Pancreas (tissue), 10 donors: ENCODE measurements around the gene PET100. TPM values are rescaled to one million over a fixed set of nuclear protein-coding genes. Genes with fewer than 3 reads are reported as not detected.

Experiments used
- ATAC-seq, 4 donors: fragments of 200-7000 bp; cut with Tn5 transposase; one replicate each; pipeline versions ENCODE4 v1.8.0 to v1.9.1; 2020; ENCODE audit warnings: mild to moderate bottlenecking in 4 of 4, moderate library complexity in 4 of 4
- DNase-seq, 6 donors: peaks; one replicate each; pipeline ENCODE4 v3.0.0-alpha.2; 2020
- FAIRE-seq: peaks from 2 replicates; lab custom pipeline; 2012; peaks lifted over from hg19 to GRCh38; lab: Jason Lieb, UNC
- H3K27ac ChIP-seq, 4 donors: fragments of 200-600 bp; sonication (generic); 1 replicate in 3 of 4; 2 replicates in 1 of 4; pipeline versions ENCODE4 v1.5.0 to v1.8.0; 2020
- H3K27me3 ChIP-seq, 4 donors: fragments of 200-600 bp; one replicate each; pipeline ENCODE4 v1.8.0; 2021
- H3K36me3 ChIP-seq, 3 donors: fragments of 200-600 bp; sonication (generic) in 1 of 3; one replicate each; pipeline versions ENCODE4 v1.5.0 to v1.8.0; 2020 to 2021
- H3K4me1 ChIP-seq, 3 donors: fragments of 200-600 bp; one replicate each; pipeline ENCODE4 v1.8.0; 2021
- H3K4me3 ChIP-seq, 4 donors: fragments of 200-600 bp; sonication (generic) in 2 of 4; one replicate each; pipeline versions ENCODE4 v1.5.0 to v1.8.0; 2020 to 2021
- H3K9me3 ChIP-seq, 4 donors: fragments of 200-600 bp; one replicate each; pipeline ENCODE4 v1.8.0; 2021
- CTCF ChIP-seq, 4 donors: fragments of 200-600 bp; sonication (generic) in 3 of 4; IDR thresholded peaks; one replicate each; pipeline versions ENCODE4 v1.5.0 to v1.8.0; 2021; ENCODE audit warnings: antibody characterized with exemption in 4 of 4
- WGBS, 2 donors: extraction: QIAGEN DNeasy Blood & Tissue Kit; methylation state at CpG; one replicate each; pipeline ENCODE4 v1.1.7; 2013; 5-methylcytosine and 5-hydroxymethylcytosine counted together
- intact Hi-C, 3 donors: fragments of 100-400 bp; cut with DNase I; formaldehyde crosslinking; loops; one replicate each; pipeline versions ENCODE4 v1.11.1 to v1.14.2; 2022
- polyA plus RNA-seq, 2 donors: library from polyadenylated mRNA; stranded (reverse); fragments of 200-250 nt; gene quantifications; one replicate each; pipeline ENCODE4 v1.2.3, GENCODE V29; 2013
- total RNA-seq, 6 donors: library from RNA; stranded (reverse); fragmentation: NEBNext Ultra II Directional in 4 of 6; extraction: Animal tissue kit (Norgen Biotek cat#: 25700) in 4 of 6; gene quantifications; one replicate each; pipeline versions ENCODE4 v1.2.1 to v1.2.4, GENCODE V29; 2021 to 2023
- donor health status: healthy with polysubstance abuse.
- donor health status: DM: no; HTN: no; CAD: no; lungs with moderate emphysema.
- donor health status: DM: no; HTN: no; CAD: no.
- donor health status: control.
- donor health status: control.
- donor health status: Bipolar disorder and iron deficiency.
- donor health status: DM: yes; HTN: yes; CAD: no.
- donor health status: DM: no; HTN: no; CAD: no.
- donor health status: DM: no; HTN: no; CAD: no.
- donor health status: DM: yes; HTN: yes; CAD: no.

The PET100 gene
- total and polyA plus RNA-seq, 8 donors: 31.6 to 95.6 (median 50.8) TPM

DNA sequence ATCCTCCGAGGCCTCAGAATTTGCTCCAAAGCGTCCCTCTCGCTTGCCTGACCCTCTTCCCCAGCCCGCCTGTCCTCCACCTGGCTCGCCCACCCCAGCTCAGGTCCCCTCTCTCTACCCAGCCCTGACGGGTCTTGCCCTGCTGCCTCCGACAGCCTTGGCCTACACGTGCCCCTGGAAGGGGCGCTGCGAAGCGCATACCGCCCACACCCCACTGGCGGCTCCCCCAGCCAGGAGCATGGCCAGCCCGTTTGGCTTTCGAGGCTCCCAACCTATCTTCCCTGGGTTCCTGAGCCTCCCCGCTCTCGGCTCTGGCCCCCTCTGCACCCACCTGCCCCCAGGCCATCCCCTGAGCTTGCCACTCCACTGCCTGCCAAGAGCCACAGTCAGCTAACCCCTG is 4.8 kb upstream of the PET100 start:
- intact Hi-C loops: no loop called here
- TF ChIP-seq CTCF (IDR thresholded peaks at IDR 0.05): no peak
- WGBS, 2 donors: 92 to 94% methylated on average over 17 of the region's 17 CpGs
- H3K4me3 ChIP-seq: no peak overlapping the region
- FAIRE-seq (no peak), ATAC-seq (no peak), DNase-seq (peak in 1 of 6 donors; percentile 70)
- H3K36me3 ChIP-seq: peaks cover 0 to 42% (median 24%) of the 10 kb centered on the region in 3 donors
- H3K27ac ChIP-seq: no peak overlapping the region
- H3K9me3 ChIP-seq: no peaks in the 10 kb centered on the region
- peaks cover 12 to 16% (median 14%) of the 10 kb centered on the region in 3 donors for H3K4me1 ChIP-seq
- H3K27me3 ChIP-seq: no peaks in the 10 kb centered on the region

DNA sequence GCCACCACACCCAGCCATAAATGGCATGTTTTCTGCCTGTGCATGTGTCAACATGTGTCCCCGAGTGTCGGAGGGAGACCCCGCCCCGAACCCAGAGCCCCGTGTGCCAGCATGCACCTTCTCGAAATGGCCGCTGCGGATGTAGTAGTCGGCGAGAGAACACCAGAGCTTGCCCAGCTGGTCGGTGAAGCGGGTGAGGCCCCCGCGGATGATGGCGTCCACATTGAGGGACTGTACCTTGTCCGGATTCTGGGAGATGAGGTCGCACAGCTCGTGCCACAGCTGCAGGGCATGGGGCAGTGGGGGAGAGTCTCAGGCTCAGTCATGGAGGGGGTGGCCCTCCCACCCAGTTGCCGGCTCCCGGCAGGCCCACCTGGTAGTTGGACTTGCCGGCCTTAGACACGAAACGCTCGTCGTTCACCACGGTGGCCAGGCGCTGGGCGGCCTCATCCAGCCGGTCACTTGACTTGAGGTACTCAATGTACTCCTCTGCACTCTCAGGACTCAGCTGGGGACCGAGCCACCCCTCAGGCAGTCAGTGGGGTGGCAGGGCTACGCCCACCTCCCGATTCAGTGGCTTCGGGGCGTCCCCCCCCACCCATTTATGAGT is 3.7 kb upstream of the PET100 start:
- intact Hi-C loops: no loop called here
- Histone ChIP-seq H3K27me3 (no peaks in the 10 kb centered on the region), H3K4me3 (no peak overlapping the region), H3K4me1 (peaks cover 10 to 16% (median 15%) of the 10 kb centered on the region in 3 donors), H3K27ac (no peak overlapping the region), H3K36me3 (peaks cover 0 to 34% (median 18%) of the 10 kb centered on the region in 3 donors), H3K9me3 (no peaks in the 10 kb centered on the region)
- DNase-seq (peak in 1 of 6 donors; percentile 72), FAIRE-seq (no peak), ATAC-seq (no peak)
- WGBS, 2 donors: 95 to 96% methylated on average over 33 to 34 of the region's 34 CpGs
- no peak for TF ChIP-seq CTCF (IDR thresholded peaks at IDR 0.05)

- Histone ChIP-seq H3K4me3 (no peak overlapping the region), H3K27ac (no peak overlapping the region), H3K9me3 (no peaks in the 10 kb centered on the region), H3K4me1 (peaks cover 11 to 16% (median 16%) of the 10 kb centered on the region in 3 donors), H3K36me3 (peaks cover 0 to 27% (median 11%) of the 10 kb centered on the region in 3 donors), H3K27me3 (no peaks in the 10 kb centered on the region)
- FAIRE-seq (no peak), DNase-seq (no peak), ATAC-seq (no peak)
- TF ChIP-seq CTCF (IDR thresholded peaks at IDR 0.05): no peak
- 84 to 92% methylated on average over 24 of the region's 24 CpGs for WGBS, 2 donors
- intact Hi-C loops: no loop called here
Measured at GRCh38 chr19:7627166-7627565, 2.4 kb upstream of the PET100 start.

DNA sequence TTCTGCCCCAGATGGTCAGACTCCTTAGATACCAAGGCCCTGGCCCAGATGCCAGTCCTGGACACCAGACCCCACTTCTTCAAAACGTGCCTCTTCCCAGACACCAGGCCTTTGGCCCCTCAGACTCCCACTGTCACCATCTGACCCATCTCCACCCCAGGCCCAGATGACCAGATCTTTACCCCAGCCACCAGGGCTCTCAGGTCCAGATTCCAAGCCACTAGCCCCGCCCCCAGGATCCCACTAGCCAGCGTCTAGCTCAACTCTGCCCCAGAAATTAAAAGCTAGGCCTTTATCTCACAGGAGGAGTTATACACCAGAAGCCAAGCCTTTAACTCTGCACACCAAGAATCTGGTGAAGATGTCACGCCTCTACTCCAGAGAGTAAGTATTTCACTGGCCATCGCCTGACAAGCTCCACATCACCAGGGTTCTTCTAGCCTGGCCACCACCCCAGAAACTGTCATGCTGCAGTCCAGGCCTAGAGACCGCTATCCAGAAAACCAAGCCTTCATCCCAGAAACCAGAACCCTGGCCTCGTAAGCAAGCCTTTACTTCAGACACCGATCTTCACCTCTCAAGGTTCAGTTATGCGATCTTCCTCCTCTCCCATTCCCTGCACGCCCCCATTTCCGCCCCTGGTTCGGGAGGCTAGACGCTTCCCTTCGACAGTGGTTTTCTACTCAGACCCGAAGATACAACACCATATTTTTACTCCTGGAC is 843 bp upstream of the PET100 start:
- TF ChIP-seq CTCF (IDR thresholded peaks at IDR 0.05): no peak
- Histone ChIP-seq H3K27ac (peak overlapping the region; percentile 44 to 73 (median 63)), H3K9me3 (no peaks in the 10 kb centered on the region), H3K27me3 (no peaks in the 10 kb centered on the region), H3K36me3 (peaks cover 0 to 11% (median 0%) of the 10 kb centered on the region in 3 donors), H3K4me1 (peaks cover 11 to 16% (median 16%) of the 10 kb centered on the region in 3 donors), H3K4me3 (peak overlapping the region; percentile 73 to 97 (median 83))
- ATAC-seq (no peak), FAIRE-seq (no peak), DNase-seq (no peak)
- intact Hi-C loops: no loop called here
- WGBS, 2 donors: 2 to 3% methylated on average over 15 of the region's 15 CpGs
